Osteoblast (primary cell): ENCODE measurements around the gene PITRM1. TPM values are rescaled to one million over a fixed set of nuclear protein-coding genes. Genes with fewer than 3 reads are reported as not detected.

Source experiments
- DNase-seq: peaks from one replicate; pipeline ENCODE4 v3.0.0; 2011; ENCODE audit warnings: low spot score, mixed read lengths; ENCODE audit not compliant: insufficient read length; ENCODE audit errors: missing footprints
- H2AFZ ChIP-seq: 2 replicates; pipeline ENCODE4 v1.6.0; 2011; ENCODE audit warnings: mild to moderate bottlenecking, low read length
- H3K27ac ChIP-seq: 2 replicates; pipeline ENCODE4 v1.5.1; 2011; ENCODE audit warnings: mild to moderate bottlenecking, low read depth, low read length, moderate library complexity
- H3K27me3 ChIP-seq: 2 replicates; pipeline ENCODE4 v1.6.0; 2012; ENCODE audit warnings: mild to moderate bottlenecking, control low read depth, inconsistent platforms, low read length, moderate library complexity; ENCODE audit not compliant: insufficient read depth
- H3K36me3 ChIP-seq: 2 replicates; pipeline ENCODE4 v1.5.1; 2011; ENCODE audit warnings: mild to moderate bottlenecking, low read length, control low read depth, moderate library complexity; ENCODE audit not compliant: insufficient read depth
- H3K4me1 ChIP-seq: 2 replicates; pipeline ENCODE4 v1.5.1; 2011; ENCODE audit warnings: mild to moderate bottlenecking, low read length, control low read depth, moderate library complexity; ENCODE audit not compliant: insufficient read depth
- H3K4me2 ChIP-seq: 2 replicates; pipeline ENCODE4 v1.6.0; 2011; ENCODE audit warnings: mild to moderate bottlenecking, low read length; ENCODE audit not compliant: insufficient read depth
- H3K4me3 ChIP-seq: fragments of 200-600 bp; sonication (generic); 3 replicates; pipeline ENCODE4 v1.5.1; 2012; ENCODE audit warnings: mild to moderate bottlenecking, low read length, inconsistent platforms; ENCODE audit not compliant: insufficient read depth
- H3K79me2 ChIP-seq: 2 replicates; pipeline ENCODE4 v1.6.0; 2012; ENCODE audit warnings: mild to moderate bottlenecking, low read length, control low read depth, inconsistent platforms; ENCODE audit not compliant: insufficient read depth
- H3K9me3 ChIP-seq: 2 replicates; pipeline ENCODE4 v1.5.1; 2011; ENCODE audit warnings: low read depth, low read length, control low read depth
- H4K20me1 ChIP-seq: 2 replicates; pipeline ENCODE4 v1.6.0; 2012; ENCODE audit warnings: mild to moderate bottlenecking, low read length, control low read depth; ENCODE audit not compliant: insufficient read depth
- CTCF ChIP-seq: IDR thresholded peaks from 2 replicates; pipeline ENCODE4 v1.5.1; 2011; ENCODE audit warnings: mild to moderate bottlenecking, low read depth, low read length, moderate library complexity; ENCODE audit errors: extremely low read depth
- total RNA-seq: library from RNA; depleted of rRNA; stranded (reverse); fragments of >200 nt; gene quantifications from 2 replicates; pipeline ENCODE4 v1.2.3, GENCODE V29; 2012

PITRM1 gene
- total RNA-seq, 1 donor: 89.8 TPM

DNA sequence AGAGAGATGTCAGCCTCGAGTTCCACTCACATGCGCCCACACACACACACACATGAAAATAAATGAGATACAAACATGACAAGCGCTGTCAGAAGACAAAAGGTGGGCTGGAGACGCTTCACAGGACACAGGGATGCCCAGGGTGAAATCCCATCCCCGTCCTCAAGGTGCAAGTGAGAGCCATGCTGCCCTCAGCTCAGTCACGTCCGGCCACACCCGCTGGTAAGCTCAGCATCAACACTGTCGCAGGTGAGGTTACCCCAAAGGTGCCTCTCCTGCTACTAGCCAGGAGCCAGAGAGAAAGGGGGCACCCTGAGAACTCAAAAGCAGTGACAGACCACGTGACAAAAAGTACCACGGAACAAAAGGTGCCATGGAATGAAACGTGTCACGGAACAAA is 22.2 kb downstream of the PITRM1 start:
- Histone ChIP-seq H3K27me3 (no peaks in the 10 kb centered on the region), H3K36me3 (peaks cover 98% of the 10 kb centered on the region), H3K79me2 (no peaks in the 10 kb centered on the region)

GRCh38 chr10:3149918-3150317 is 22.7 kb downstream of the PITRM1 start:
- Histone ChIP-seq H3K9me3 (no peaks in the 10 kb centered on the region), H2AFZ (no peak overlapping the region), H4K20me1 (peaks cover 6% of the 10 kb centered on the region), H3K4me2 (no peak overlapping the region), H3K4me1 (no peaks in the 10 kb centered on the region), H3K27ac (no peak overlapping the region), H3K27me3 (no peaks in the 10 kb centered on the region), H3K36me3 (peaks cover 98% of the 10 kb centered on the region), H3K79me2 (no peaks in the 10 kb centered on the region), H3K4me3 (no peak overlapping the region)
- TF ChIP-seq CTCF: no peak
- no peak for DNase-seq

More for the DNA sequence above, 22.2 kb downstream of the PITRM1 start:
- Histone ChIP-seq H2AFZ (no peak overlapping the region), H4K20me1 (peaks cover 6% of the 10 kb centered on the region), H3K4me3 (no peak overlapping the region), H3K9me3 (no peaks in the 10 kb centered on the region), H3K4me2 (no peak overlapping the region), H3K27ac (no peak overlapping the region), H3K4me1 (no peaks in the 10 kb centered on the region)
- TF ChIP-seq CTCF: no peak
- no peak for DNase-seq

GRCh38 chr10:3148994-3149393 is 23.6 kb downstream of the PITRM1 start:
- H3K9me3 ChIP-seq: no peaks in the 10 kb centered on the region
- no peak overlapping the region for H3K27ac ChIP-seq
- no peak for TF ChIP-seq CTCF
- H3K79me2 ChIP-seq: no peaks in the 10 kb centered on the region
- no peaks in the 10 kb centered on the region for H3K4me1 ChIP-seq
- no peak for DNase-seq
- H2AFZ ChIP-seq: no peak overlapping the region
- H4K20me1 ChIP-seq: peaks cover 6% of the 10 kb centered on the region
- no peaks in the 10 kb centered on the region for H3K27me3 ChIP-seq
- no peak overlapping the region for H3K4me2 ChIP-seq
- H3K4me3 ChIP-seq: no peak overlapping the region
- peaks cover 97% of the 10 kb centered on the region for H3K36me3 ChIP-seq

- Histone ChIP-seq H2AFZ (no peak overlapping the region), H3K4me1 (no peaks in the 10 kb centered on the region), H3K27me3 (no peaks in the 10 kb centered on the region), H3K4me2 (no peak overlapping the region), H3K36me3 (peaks cover 97% of the 10 kb centered on the region), H3K9me3 (no peaks in the 10 kb centered on the region), H3K79me2 (no peaks in the 10 kb centered on the region), H3K4me3 (no peak overlapping the region), H3K27ac (no peak overlapping the region), H4K20me1 (peaks cover 6% of the 10 kb centered on the region)
- DNase-seq: no peak
- no peak for TF ChIP-seq CTCF
These were observed 24.5 kb downstream of the PITRM1 start for GRCh38 chr10:3148041-3148440.
